ENCODE measurements around the gene IKBKG.
"Not testable (repeated sequence)": the region's sequence is repeated elsewhere in the genome, so short reads cannot be mapped to it uniquely, and the experiment has no call there.

Gene IKBKG

DNA sequence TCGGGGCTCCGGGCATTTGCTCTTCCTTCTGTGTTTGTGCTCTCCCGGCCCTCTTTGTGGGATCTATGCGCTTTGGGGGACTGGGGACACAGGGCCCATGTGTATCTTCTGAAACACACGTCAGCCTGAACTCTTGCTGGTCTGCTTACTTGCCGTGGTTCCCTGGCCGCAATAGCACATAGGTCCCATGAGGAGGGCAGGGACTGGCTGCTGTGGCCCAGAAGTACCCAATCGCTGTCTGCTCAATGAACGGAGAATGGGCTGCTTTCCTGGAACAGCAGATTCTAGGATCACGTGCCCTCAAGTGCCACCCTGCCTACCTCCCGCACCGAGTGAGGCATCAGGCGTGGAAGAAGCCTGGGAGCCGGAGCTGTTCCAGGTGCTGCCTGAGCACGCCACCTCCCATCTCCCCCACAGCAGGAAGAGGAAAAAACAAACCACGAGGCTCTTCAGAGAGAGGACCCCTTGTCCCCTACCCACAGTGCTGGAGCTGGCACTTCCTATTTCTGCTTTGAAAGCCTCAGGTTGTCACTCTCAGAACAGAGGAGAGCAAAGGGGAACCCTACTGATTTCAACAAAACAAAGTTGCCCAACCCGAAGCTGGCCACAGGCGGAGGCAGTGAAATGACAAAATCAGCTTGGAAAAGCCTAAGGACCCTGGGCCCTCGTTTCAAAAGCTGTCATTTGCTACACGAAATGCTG is 4.5 kb upstream of the IKBKG start:
- TF ChIP-seq, protein P1, sequence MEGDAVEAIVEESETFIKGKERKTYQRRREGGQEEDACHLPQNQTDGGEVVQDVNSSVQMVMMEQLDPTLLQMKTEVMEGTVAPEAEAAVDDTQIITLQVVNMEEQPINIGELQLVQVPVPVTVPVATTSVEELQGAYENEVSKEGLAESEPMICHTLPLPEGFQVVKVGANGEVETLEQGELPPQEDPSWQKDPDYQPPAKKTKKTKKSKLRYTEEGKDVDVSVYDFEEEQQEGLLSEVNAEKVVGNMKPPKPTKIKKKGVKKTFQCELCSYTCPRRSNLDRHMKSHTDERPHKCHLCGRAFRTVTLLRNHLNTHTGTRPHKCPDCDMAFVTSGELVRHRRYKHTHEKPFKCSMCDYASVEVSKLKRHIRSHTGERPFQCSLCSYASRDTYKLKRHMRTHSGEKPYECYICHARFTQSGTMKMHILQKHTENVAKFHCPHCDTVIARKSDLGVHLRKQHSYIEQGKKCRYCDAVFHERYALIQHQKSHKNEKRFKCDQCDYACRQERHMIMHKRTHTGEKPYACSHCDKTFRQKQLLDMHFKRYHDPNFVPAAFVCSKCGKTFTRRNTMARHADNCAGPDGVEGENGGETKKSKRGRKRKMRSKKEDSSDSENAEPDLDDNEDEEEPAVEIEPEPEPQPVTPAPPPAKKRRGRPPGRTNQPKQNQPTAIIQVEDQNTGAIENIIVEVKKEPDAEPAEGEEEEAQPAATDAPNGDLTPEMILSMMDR (IDR thresholded peaks at IDR 0.05), result no peak
- intact Hi-C loops (cut with DNase I; ENCODE audit: low total_unique reads), result no loop called here
- Histone ChIP-seq H3K27me3 (no peaks in the 10 kb centered on the region), H3K27ac (peak overlapping the region; percentile 84 to 92), H3K9me3 (no peaks in the 10 kb centered on the region), H3K4me1 (peaks cover 0 to 64% (median 23%) of the 10 kb centered on the region in 4 donors), H3K36me3 (no peaks in the 10 kb centered on the region), H3K4me3 (peak overlapping the region; percentile 21 to 25)
- DNase-seq, result peak in 1 of 2 donors; percentile 73

DNA sequence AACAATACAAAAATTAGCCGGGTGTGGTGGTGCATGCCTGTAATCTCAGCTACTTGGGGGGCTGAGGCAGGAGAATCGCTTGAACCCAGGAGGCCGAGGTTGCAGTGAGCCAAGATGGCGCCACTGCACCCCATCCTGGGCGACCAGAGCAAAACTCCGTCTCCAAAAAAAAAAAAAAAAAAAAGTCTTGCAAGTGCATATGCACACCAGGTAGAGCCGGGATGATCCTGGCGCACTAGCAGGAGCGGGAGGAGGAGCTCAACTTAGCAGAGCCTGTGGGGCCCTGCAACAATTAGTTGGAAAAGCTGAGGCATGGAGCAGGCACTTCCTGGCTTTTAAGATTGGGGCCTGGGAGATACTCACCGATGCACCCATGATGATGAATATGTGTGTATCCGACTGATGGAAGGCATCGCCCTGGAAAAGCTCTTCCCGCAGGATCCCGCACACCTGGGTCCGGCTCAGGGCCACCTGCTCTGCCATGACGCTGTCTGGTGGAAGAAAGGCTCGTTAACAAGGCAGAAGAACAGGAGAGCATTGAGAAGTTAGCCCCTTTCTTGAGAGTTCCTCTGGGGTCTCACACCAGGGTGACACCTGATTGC is 1.6 kb upstream of the IKBKG start:
- TF ChIP-seq, protein P1 (IDR thresholded peaks at IDR 0.05), result no peak
- H3K4me3 ChIP-seq, result peak overlapping the region; percentile 63 to 70
- intact Hi-C loops (cut with DNase I; ENCODE audit: low total_unique reads), result no loop called here
- peak overlapping the region; percentile 80 to 92 for H3K27ac ChIP-seq
- no peaks in the 10 kb centered on the region for H3K9me3 ChIP-seq
- no peak for DNase-seq
- H3K36me3 ChIP-seq, result no peaks in the 10 kb centered on the region
- H3K4me1 ChIP-seq, result peaks cover 0 to 78% (median 30%) of the 10 kb centered on the region in 4 donors
- no peaks in the 10 kb centered on the region for H3K27me3 ChIP-seq

DNA sequence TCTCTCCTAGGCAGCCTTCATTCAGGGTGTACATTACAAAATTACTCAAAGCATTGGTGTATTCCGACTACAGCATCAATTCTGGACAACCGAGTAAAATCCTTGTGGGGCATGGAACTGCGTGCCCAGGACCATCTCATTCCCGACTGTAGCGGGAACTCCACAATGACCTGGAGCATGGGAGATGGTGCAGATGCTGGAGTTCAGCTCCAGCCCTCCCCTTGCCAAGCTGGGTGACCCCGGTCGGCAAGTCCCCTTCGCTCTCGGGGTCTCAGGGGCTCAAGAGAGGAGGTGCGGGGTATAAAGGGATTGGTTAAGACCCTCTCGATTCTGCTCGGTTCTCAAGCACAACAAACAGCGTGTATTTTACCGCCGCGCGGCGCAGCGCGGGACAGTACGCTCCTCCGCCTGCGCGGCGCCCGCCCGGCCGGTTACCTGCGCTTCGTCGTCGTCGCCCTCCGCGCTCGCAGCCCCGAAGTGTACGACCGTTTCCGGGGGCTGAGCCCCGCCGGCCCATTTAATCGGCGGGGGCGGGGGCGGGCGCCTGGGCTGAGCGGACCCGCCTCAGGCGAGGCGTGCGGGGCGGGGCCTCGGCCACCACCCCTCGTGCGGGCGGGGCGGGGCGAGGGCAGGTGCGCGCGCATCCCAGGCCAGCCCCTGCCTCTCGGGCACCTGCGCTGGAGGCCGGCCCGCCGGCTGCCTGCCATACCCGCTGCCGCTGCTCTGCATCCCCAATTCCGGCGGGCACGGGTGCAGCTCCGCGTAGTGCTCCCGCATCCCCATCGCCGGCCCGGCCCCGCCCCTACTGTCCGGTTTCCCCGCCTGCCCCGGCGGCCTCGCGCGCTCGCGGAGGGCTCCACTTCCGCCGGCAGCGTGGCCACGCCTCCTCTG is 821 bp upstream of the IKBKG start, which contains the start of gene G6PD:
TSS of gene G6PD (minus strand) at position 493 of the 891 bp plus-strand sequence. CDS start 691 bp downstream, outside the sequence.
- peak within 1 kb of the TSS; percentile 63 to 70 for H3K4me3 ChIP-seq
- peaks cover 0 to 70% (median 25%) of the 10 kb centered on the region in 4 donors for H3K4me1 ChIP-seq
- peak within 1 kb of the TSS; percentile 80 to 92 for H3K27ac ChIP-seq
- TF ChIP-seq, protein P1 (IDR thresholded peaks at IDR 0.05), result no peak
- intact Hi-C loops (cut with DNase I; ENCODE audit: low total_unique reads), result no loop called here
- no peaks in the 10 kb centered on the region for H3K27me3 ChIP-seq
- no peaks in the 10 kb centered on the region for H3K9me3 ChIP-seq
- peak in 1 of 2 donors; percentile 65 for DNase-seq
- H3K36me3 ChIP-seq, result no peaks in the 10 kb centered on the region

DNA sequence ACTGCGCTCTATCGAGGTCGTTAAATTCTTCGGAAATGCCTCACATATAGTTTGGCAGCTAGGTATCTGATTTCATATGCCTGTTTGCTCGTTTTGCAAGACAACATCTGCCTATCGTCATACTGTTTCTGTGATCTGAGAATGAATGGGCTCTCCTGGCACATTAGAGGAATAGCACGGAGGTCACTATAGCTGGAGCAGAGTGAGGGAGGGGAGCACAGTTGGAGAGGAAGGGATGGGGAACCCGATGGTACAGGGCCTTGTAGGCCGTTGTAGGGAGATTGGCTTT is 552 bp downstream of the IKBKG start:
- TF ChIP-seq, protein P1 (IDR thresholded peaks at IDR 0.05), result no peak
- H3K27ac ChIP-seq, result peak overlapping the region; percentile 80 to 92
- intact Hi-C loops (cut with DNase I; ENCODE audit: low total_unique reads), result no loop called here
- H3K36me3 ChIP-seq, result peaks cover 0 to 3% (median 2%) of the 10 kb centered on the region in 3 donors
- H3K4me3 ChIP-seq, result peak overlapping the region; percentile 63 to 70
- H3K9me3 ChIP-seq, result no peaks in the 10 kb centered on the region
- DNase-seq, result no peak
- no peaks in the 10 kb centered on the region for H3K27me3 ChIP-seq
- H3K4me1 ChIP-seq, result peaks cover 0 to 56% (median 14%) of the 10 kb centered on the region in 4 donors

DNA sequence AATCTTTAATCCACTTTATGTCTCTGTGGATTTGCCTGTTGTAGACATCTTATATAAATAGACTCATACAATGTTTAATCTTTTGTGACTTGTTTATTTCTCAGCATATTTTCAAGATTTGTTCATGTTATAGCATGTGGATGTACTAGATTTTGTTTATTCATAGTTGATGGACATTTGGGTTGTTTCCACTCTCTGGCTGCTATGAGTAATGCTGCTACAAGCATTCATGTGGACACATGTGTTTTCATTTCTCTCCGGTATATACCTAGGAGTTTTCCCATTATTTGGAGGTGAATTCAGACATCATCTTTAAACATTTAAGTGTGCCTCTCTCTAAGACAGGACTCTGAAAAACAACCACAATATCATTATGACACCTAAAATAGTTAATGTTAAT is 2.3 kb downstream of the IKBKG start:
- no peaks in the 10 kb centered on the region for H3K27me3 ChIP-seq
- DNase-seq, result no peak
- intact Hi-C loops (cut with DNase I; ENCODE audit: low total_unique reads), result no loop called here
- H3K27ac ChIP-seq, result no peak overlapping the region
- no peak overlapping the region for H3K4me3 ChIP-seq
- H3K36me3 ChIP-seq, result peaks cover 0 to 18% (median 10%) of the 10 kb centered on the region in 3 donors
- no peaks in the 10 kb centered on the region for H3K9me3 ChIP-seq
- H3K4me1 ChIP-seq, result peaks cover 0 to 38% (median 13%) of the 10 kb centered on the region in 4 donors
- TF ChIP-seq, protein P1 (IDR thresholded peaks at IDR 0.05), result no peak

DNA sequence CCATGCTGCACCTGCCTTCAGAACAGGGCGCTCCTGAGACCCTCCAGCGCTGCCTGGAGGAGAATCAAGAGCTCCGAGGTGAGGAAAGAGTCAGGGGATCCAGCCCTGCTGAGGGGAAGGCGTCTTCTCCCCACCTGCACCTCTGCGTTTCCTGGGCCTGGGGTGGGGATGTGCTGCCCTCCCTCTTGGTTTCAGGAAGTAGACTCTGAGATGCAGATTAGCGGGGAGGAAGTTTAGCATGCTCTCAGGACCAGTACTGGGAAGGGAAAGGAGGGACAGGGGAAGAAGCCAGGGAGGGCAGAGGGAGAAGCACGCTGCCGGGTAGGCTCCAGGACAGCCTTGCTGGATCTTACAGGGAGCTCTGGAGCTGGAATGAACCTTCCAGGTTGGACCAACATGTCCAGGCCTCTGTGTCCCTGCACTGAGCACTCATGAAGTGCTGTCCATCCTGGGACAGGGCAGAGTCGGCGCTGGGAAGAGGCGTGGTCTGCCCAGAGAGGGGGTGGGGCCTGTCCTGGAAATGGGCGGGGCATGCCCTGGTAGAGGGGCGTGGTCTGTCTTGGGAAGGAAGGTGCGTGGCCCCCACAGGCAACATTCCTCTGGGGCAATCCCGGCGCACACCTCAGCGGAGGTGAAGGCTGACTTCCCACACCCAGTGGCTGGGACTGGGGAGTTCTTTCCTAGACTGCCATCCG is 4.8 kb downstream of the IKBKG start:
- DNase-seq; H3K4me3 ChIP-seq; H3K9me3 ChIP-seq; H3K27me3 ChIP-seq; intact Hi-C loops (cut with DNase I; ENCODE audit: low total_unique reads); H3K27ac ChIP-seq: not testable (repeated sequence)
- peaks cover 0 to 23% (median 9%) of the 10 kb centered on the region in 4 donors for H3K4me1 ChIP-seq
- peaks cover 0 to 28% (median 10%) of the 10 kb centered on the region in 3 donors for H3K36me3 ChIP-seq

DNA sequence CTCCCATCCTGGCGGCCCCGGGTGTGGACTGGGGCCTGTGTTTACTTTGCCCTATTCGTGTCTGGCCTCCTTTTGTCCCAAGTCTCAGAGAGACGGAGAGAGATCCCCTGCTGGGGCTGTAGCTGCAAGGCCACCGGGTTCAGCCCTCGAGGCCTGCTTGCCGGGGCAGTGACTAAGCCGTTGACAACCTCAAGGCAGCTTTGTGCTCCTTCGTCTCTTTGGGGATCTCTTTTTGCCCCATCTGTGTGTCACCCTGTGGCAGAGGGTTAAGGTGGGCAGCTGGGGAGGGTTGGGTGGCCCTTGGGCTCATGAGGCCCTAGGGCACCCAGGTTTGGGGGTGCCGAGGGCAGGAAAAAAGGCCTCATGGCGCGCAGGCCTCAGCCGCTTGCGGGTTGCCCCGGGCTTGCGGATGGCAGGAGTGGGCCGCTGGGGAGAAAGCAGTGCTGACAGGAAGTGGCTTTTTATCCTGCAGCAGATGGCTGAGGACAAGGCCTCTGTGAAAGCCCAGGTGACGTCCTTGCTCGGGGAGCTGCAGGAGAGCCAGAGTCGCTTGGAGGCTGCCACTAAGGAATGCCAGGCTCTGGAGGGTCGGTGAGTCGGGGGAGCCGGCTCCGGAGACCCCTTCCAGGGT is 10.8 kb downstream of the IKBKG start:
- H3K4me1 ChIP-seq; H3K9me3 ChIP-seq; H3K4me3 ChIP-seq; DNase-seq; intact Hi-C loops (cut with DNase I; ENCODE audit: low total_unique reads); H3K27ac ChIP-seq; H3K27me3 ChIP-seq: not testable (repeated sequence)
- H3K36me3 ChIP-seq, result peaks cover 0 to 23% (median 5%) of the 10 kb centered on the region in 3 donors

All from tibial artery (tissue), 4 donors.